Caco-2 (cell line): ENCODE measurements around the gene COL27A1. TPM values are rescaled to one million over a fixed set of nuclear protein-coding genes. Genes with fewer than 3 reads are reported as not detected.

ENCODE experiments used
- BruUV-seq: library from RNA; stranded (reverse); fragments of 400-500 nt; replicated peaks from 2 replicates; lab custom pipeline; 2021; lab: Mats Ljungman, UMichigan
- CTCF ChIA-PET: fragments of 300-600 bp; sonication (Branson Sonifier 250); formaldehyde crosslinking; loops from one replicate; lab custom pipeline; 2022; ENCODE audit warnings: antibody characterized with exemption; lab: Charles Lee
- POLR2A ChIA-PET: fragments of 300-600 bp; sonication (Branson Sonifier 250); formaldehyde crosslinking; loops from one replicate; lab custom pipeline; 2022; ENCODE audit warnings: antibody characterized with exemption; lab: Charles Lee
- DNase-seq, 2 experiments: peaks; one replicate each; pipeline versions ENCODE4 v3.0.0 to v3.0.0-alpha.2; 2020 to 2022
- H3K27me3 ChIP-seq: replicated peaks from 2 replicates; pipeline ENCODE4 v1.6.0; 2011; ENCODE audit warnings: low read length; ENCODE audit not compliant: control insufficient read depth, insufficient read depth
- H3K36me3 ChIP-seq: 2 replicates; pipeline ENCODE4 v1.5.1; 2011; ENCODE audit warnings: low read length; ENCODE audit not compliant: control insufficient read depth, insufficient read depth
- H3K4me1 ChIP-seq: fragments of 250-450 bp; sonication (Bioruptor Pico); 2 replicates; pipeline ENCODE4 v1.5.1; 2020; ENCODE audit warnings: mild to moderate bottlenecking
- H3K4me3 ChIP-seq: 2 replicates; pipeline ENCODE4 v1.5.1; 2011; ENCODE audit warnings: low read depth, mild to moderate bottlenecking, control low read depth, low read length
- H3K9me3 ChIP-seq: fragments of 250-450 bp; sonication (Bioruptor Pico); 2 replicates; pipeline ENCODE4 v1.5.1; 2020; ENCODE audit warnings: mild to moderate bottlenecking, moderate library complexity
- H3K27ac Mint-ChIP-seq: one replicate; pipeline ENCODE4 v1.8.0; 2022; ENCODE audit warnings: mixed read lengths; ENCODE audit not compliant: unreplicated experiment
- H3K27me3 Mint-ChIP-seq: one replicate; pipeline ENCODE4 v1.8.0; 2022; ENCODE audit warnings: mixed read lengths; ENCODE audit not compliant: insufficient read depth, unreplicated experiment
- H3K36me3 Mint-ChIP-seq: one replicate; pipeline ENCODE4 v1.8.0; 2022; ENCODE audit warnings: mild to moderate bottlenecking, mixed read lengths; ENCODE audit not compliant: insufficient read depth, unreplicated experiment
- H3K4me1 Mint-ChIP-seq: one replicate; pipeline ENCODE4 v1.8.0; 2022; ENCODE audit warnings: low read depth, mixed read lengths; ENCODE audit not compliant: unreplicated experiment
- H3K4me3 Mint-ChIP-seq: one replicate; pipeline ENCODE4 v1.8.0; 2022; ENCODE audit warnings: mild to moderate bottlenecking, moderate library complexity, mixed read lengths; ENCODE audit not compliant: unreplicated experiment
- H3K9me3 Mint-ChIP-seq: one replicate; pipeline ENCODE4 v1.8.0; 2022; ENCODE audit warnings: mixed read lengths; ENCODE audit not compliant: unreplicated experiment
- CTCF ChIP-seq, 2 experiments: fragments of 200-600 bp in 1 of 2; IDR thresholded peaks; 1 replicate in 1 of 2; 2 replicates in 1 of 2; pipeline versions ENCODE4 v1.5.1 to v1.8.0; 2011 to 2022; ENCODE audit warnings: antibody characterized with exemption in 1 of 2, control low read depth in 1 of 2, inconsistent platforms in 1 of 2, low read depth in 1 of 2, low read length in 1 of 2, mild to moderate bottlenecking in 1 of 2, moderate library complexity in 1 of 2; ENCODE audit not compliant: insufficient read depth in 1 of 2, severe bottlenecking in 1 of 2, unreplicated experiment in 1 of 2
- intact Hi-C: fragments of 100-400 bp; cut with micrococcal nuclease; formaldehyde crosslinking; loops from one replicate; pipeline ENCODE4 v1.10.0; 2022; ENCODE audit not compliant: unreplicated experiment
- total RNA-seq: library from RNA; stranded (reverse); gene quantifications from 2 replicates; pipeline ENCODE4 v1.2.3, GENCODE V29; 2022

Gene COL27A1
- total RNA-seq, 1 experiment from 2014 or later, result 31.1 TPM

- no peaks in the 10 kb centered on the region for H3K4me1 Mint-ChIP-seq
- H3K4me3 Mint-ChIP-seq, result no peak overlapping the region
- TF ChIP-seq CTCF (IDR thresholded peaks at IDR 0.05; ENCODE audit: insufficient read depth in 1 of 2, low read depth in 1 of 2, low read length in 1 of 2, severe bottlenecking in 1 of 2, unreplicated experiment in 1 of 2), result no peak
- intact Hi-C loops, result no loop called here
- BruUV-seq, result no TSS peak
- no peak overlapping the region for H3K27ac Mint-ChIP-seq
- 0 out of 2 replicates have a peak, but pooled peaks cover 3% of the 10 kb centered on the region for H3K36me3 ChIP-seq
- H3K4me1 ChIP-seq, result no peaks in the 10 kb centered on the region
- no peak for DNase-seq
- H3K27me3 ChIP-seq, result no peaks in the 10 kb centered on the region
- H3K4me3 ChIP-seq, result no peak overlapping the region
- POLR2A ChIA-PET, result no interaction called here
- H3K27me3 Mint-ChIP-seq, result no peaks in the 10 kb centered on the region
- no peaks in the 10 kb centered on the region for H3K9me3 ChIP-seq
- CTCF ChIA-PET, result no interaction called here
- peaks cover 15% of the 10 kb centered on the region for H3K36me3 Mint-ChIP-seq
- no peaks in the 10 kb centered on the region for H3K9me3 Mint-ChIP-seq
These were observed 57.5 kb downstream of the COL27A1 start for GRCh38 chr9:114212826-114213225.

DNA sequence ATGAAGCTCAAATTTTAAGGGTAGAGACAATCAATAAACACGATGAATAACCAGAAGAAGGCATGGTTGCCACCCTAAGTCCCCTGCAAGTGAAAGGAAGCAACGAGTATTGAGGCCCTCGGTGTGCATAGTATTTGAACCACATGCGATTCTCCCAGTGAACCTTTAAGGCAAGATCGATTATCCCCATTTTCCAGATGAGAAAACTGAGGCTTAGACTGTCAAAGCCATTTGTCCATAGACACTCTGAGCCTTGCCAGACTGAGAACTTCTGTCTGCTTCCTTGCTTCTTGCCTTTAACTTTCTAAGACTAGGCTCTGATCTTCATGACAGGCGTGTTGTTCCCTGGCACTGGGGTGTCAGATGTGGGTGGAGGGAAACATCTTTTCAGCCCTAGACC lies 58.2 kb downstream of the COL27A1 start:
- H3K27ac Mint-ChIP-seq, result no peak overlapping the region
- no peak for TF ChIP-seq CTCF (IDR thresholded peaks at IDR 0.05; ENCODE audit: insufficient read depth in 1 of 2, low read depth in 1 of 2, low read length in 1 of 2, severe bottlenecking in 1 of 2, unreplicated experiment in 1 of 2)
- no peaks in the 10 kb centered on the region for H3K4me1 ChIP-seq

GRCh38 chr9:114214181-114214580 lies 58.8 kb downstream of the COL27A1 start:
- Histone ChIP-seq H3K9me3 (no peaks in the 10 kb centered on the region), H3K4me3 (no peak overlapping the region), H3K4me1 (no peaks in the 10 kb centered on the region), H3K36me3 (0 out of 2 replicates have a peak, but pooled peaks cover 3% of the 10 kb centered on the region), H3K27me3 (no peaks in the 10 kb centered on the region)
- no peaks in the 10 kb centered on the region for H3K4me1 Mint-ChIP-seq
- POLR2A ChIA-PET, result no interaction called here
- intact Hi-C loops, result no loop called here
- no peak overlapping the region for H3K4me3 Mint-ChIP-seq
- DNase-seq, result no peak
- no peaks in the 10 kb centered on the region for H3K27me3 Mint-ChIP-seq
- BruUV-seq, result no TSS peak
- CTCF ChIA-PET, result no interaction called here
- TF ChIP-seq CTCF (IDR thresholded peaks at IDR 0.05; ENCODE audit: insufficient read depth in 1 of 2, low read depth in 1 of 2, low read length in 1 of 2, severe bottlenecking in 1 of 2, unreplicated experiment in 1 of 2), result no peak
- H3K36me3 Mint-ChIP-seq, result peaks cover 23% of the 10 kb centered on the region
- no peak overlapping the region for H3K27ac Mint-ChIP-seq
- no peaks in the 10 kb centered on the region for H3K9me3 Mint-ChIP-seq

More for the DNA sequence above, 58.2 kb downstream of the COL27A1 start:
- Mint-ChIP-seq H3K27me3 (no peaks in the 10 kb centered on the region), H3K4me1 (no peaks in the 10 kb centered on the region), H3K4me3 (no peak overlapping the region), H3K9me3 (no peaks in the 10 kb centered on the region), H3K36me3 (peaks cover 20% of the 10 kb centered on the region)
- ChIA-PET CTCF (no interaction called here), POLR2A (no interaction called here)
- intact Hi-C loops, result no loop called here
- no peak overlapping the region for H3K4me3 ChIP-seq
- BruUV-seq, result no TSS peak
- H3K27me3 ChIP-seq, result no peaks in the 10 kb centered on the region
- H3K9me3 ChIP-seq, result no peaks in the 10 kb centered on the region
- DNase-seq, result no peak
- 0 out of 2 replicates have a peak, but pooled peaks cover 3% of the 10 kb centered on the region for H3K36me3 ChIP-seq
